HEK293 (cell line): ENCODE data around the gene DGCR2.
A peak's percentile ranks its signal among the peaks of the same experiment; 100 is the strongest.

Experiments
- CTCF ChIA-PET: fragments of 350-600 bp; formaldehyde crosslinking; extraction: SDS; loops from one replicate; lab custom pipeline; 2021; ENCODE audit warnings: antibody characterized with exemption; lab: Yijun Ruan, JAX
- POLR2A ChIA-PET: fragments of 300-600 bp; formaldehyde crosslinking; extraction: SDS; loops from one replicate; lab custom pipeline; 2020; ENCODE audit warnings: antibody characterized with exemption, inconsistent platforms; lab: Yijun Ruan, JAX
- H3K27ac ChIP-seq: fragments of 200-500 bp; sonication (Bioruptor generic); 2 replicates; pipeline ENCODE4 v1.5.1; 2014; ENCODE audit warnings: low read depth, low read length, control low read depth, inconsistent platforms; ENCODE audit errors: extremely low read depth
- H3K36me3 ChIP-seq, 2 experiments: fragments of 200-500 bp in 1 of 2; sonication (Bioruptor generic) in 1 of 2; 1 replicate in 1 of 2; 2 replicates in 1 of 2; pipeline ENCODE4 v1.5.1; 2014 to 2017; ENCODE audit warnings: inconsistent platforms in 2 of 2, low read length in 2 of 2; ENCODE audit not compliant: control insufficient read depth in 2 of 2, insufficient read depth in 1 of 2
- H3K4me1 ChIP-seq: fragments of 200-500 bp; sonication (Bioruptor generic); 2 replicates; pipeline ENCODE4 v1.5.1; 2014; ENCODE audit warnings: mild to moderate bottlenecking, low read length, inconsistent platforms; ENCODE audit not compliant: control insufficient read depth, insufficient read depth
- H3K4me3 ChIP-seq: 2 replicates; pipeline ENCODE4 v1.5.1; 2011; ENCODE audit warnings: low read depth, mild to moderate bottlenecking, control low read depth, low read length, moderate library complexity
- H3K9me3 ChIP-seq: fragments of 200-500 bp; sonication (Bioruptor generic); 2 replicates; pipeline ENCODE4 v1.5.1; 2014; ENCODE audit warnings: low read depth, low read length, inconsistent platforms; ENCODE audit not compliant: control insufficient read depth, insufficient read depth
- EGR2 ChIP-seq: fragments of 450-650 bp; formaldehyde crosslinking; IDR thresholded peaks from 2 replicates; pipeline ENCODE4 v1.5.1; 2016; ENCODE audit warnings: low read depth, missing biosample characterization, missing genetic modification characterization
- PRDM1 ChIP-seq: fragments of 450-650 bp; formaldehyde crosslinking; IDR thresholded peaks from 2 replicates; pipeline ENCODE4; 2016; ENCODE audit warnings: missing biosample characterization, missing genetic modification characterization
- PRDM4 ChIP-seq: fragments of 450-650 bp; formaldehyde crosslinking; IDR thresholded peaks from 2 replicates; pipeline ENCODE4 v1.5.1; 2017; ENCODE audit warnings: missing biosample characterization, missing genetic modification characterization
- ZFP37 ChIP-seq: fragments of 450-650 bp; formaldehyde crosslinking; IDR thresholded peaks from 2 replicates; pipeline ENCODE4 v1.5.1; 2016; ENCODE audit warnings: missing biosample characterization, missing genetic modification characterization
- ZNF133 ChIP-seq: fragments of 450-650 bp; formaldehyde crosslinking; IDR thresholded peaks from 2 replicates; pipeline ENCODE4 v1.5.1; 2016; ENCODE audit warnings: missing biosample characterization, missing genetic modification characterization
- ZNF24 ChIP-seq: fragments of 450-650 bp; formaldehyde crosslinking; IDR thresholded peaks from 2 replicates; pipeline ENCODE4 v1.5.1; 2016; ENCODE audit warnings: missing biosample characterization, missing genetic modification characterization
- ZNF354C ChIP-seq: fragments of 450-650 bp; formaldehyde crosslinking; IDR thresholded peaks from 2 replicates; pipeline ENCODE4 v1.5.1; 2016; ENCODE audit warnings: missing biosample characterization, missing genetic modification characterization, low read depth, borderline replicate concordance
- ZNF394 ChIP-seq: fragments of 450-650 bp; formaldehyde crosslinking; IDR thresholded peaks from 2 replicates; pipeline ENCODE4 v1.5.1; 2016; ENCODE audit warnings: missing biosample characterization, missing genetic modification characterization, mild to moderate bottlenecking, moderate library complexity, borderline replicate concordance
- ZNF560 ChIP-seq: fragments of 450-650 bp; formaldehyde crosslinking; IDR thresholded peaks from 2 replicates; pipeline ENCODE4 v1.5.1; 2017; ENCODE audit warnings: missing biosample characterization, missing genetic modification characterization, borderline replicate concordance
- ZNF626 ChIP-seq: fragments of 450-650 bp; sonication (Bioruptor Pico); formaldehyde crosslinking; IDR thresholded peaks from 2 replicates; pipeline ENCODE4 v1.5.1; 2018; ENCODE audit warnings: missing biosample characterization, missing genetic modification characterization, inconsistent platforms
- ZNF792 ChIP-seq: fragments of 450-650 bp; formaldehyde crosslinking; IDR thresholded peaks from 2 replicates; pipeline ENCODE4 v1.5.1; 2016; ENCODE audit warnings: missing biosample characterization, missing genetic modification characterization

DGCR2 gene

GRCh38 chr22:19046287-19046686 is 75.9 kb downstream of the DGCR2 start:
- peaks cover 6 to 90% of the 10 kb centered on the region in 2 experiments; a peak in 2 of 3 replicates for H3K36me3 ChIP-seq
- no peaks in the 10 kb centered on the region for H3K4me1 ChIP-seq
- TF ChIP-seq ZNF24 (tag by site-specific recombination) (no peak), ZNF560 (tag by site-specific recombination) (no peak), ZNF354C (tag by site-specific recombination) (no peak), ZNF626 (tag by site-specific recombination) (no peak)
- no peak overlapping the region for H3K27ac ChIP-seq
- H3K4me3 ChIP-seq = no peak overlapping the region
- CTCF ChIA-PET = interaction anchor here (0.7 to 1.4 kb wide), 2 partner anchors 10 to 55 kb away, joined by 3 to 6 read pairs; no protein-coding TSS in a partner anchor
- no peaks in the 10 kb centered on the region for H3K9me3 ChIP-seq
- POLR2A ChIA-PET = no interaction called here

GRCh38 chr22:19045094-19045493 is 77.1 kb downstream of the DGCR2 start:
- Histone ChIP-seq H3K4me1 (no peaks in the 10 kb centered on the region), H3K36me3 (peaks cover 6 to 94% of the 10 kb centered on the region in 2 experiments; a peak in 2 of 3 replicates), H3K27ac (no peak overlapping the region), H3K4me3 (no peak overlapping the region), H3K9me3 (no peaks in the 10 kb centered on the region)
- POLR2A ChIA-PET = no interaction called here
- no peak for TF ChIP-seq ZNF133 (tag by site-specific recombination)
- no peak for TF ChIP-seq ZFP37
- no peak for TF ChIP-seq ZNF394 (tag by site-specific recombination)
- CTCF ChIA-PET = interaction anchor here (1.6 kb wide), 1 partner anchor 41 kb away, joined by 3 read pairs; no protein-coding TSS in a partner anchor

- Histone ChIP-seq H3K27ac (no peak overlapping the region), H3K36me3 (peaks cover 6 to 97% of the 10 kb centered on the region in 2 experiments; a peak in 2 of 3 replicates), H3K4me1 (no peaks in the 10 kb centered on the region), H3K9me3 (no peaks in the 10 kb centered on the region), H3K4me3 (no peak overlapping the region)
- TF ChIP-seq ZNF792 (tag by site-specific recombination) (no peak), PRDM4 (tag by site-specific recombination) (0 out of 2 replicates have a peak, but pooled peaks have one; percentile 39)
- ChIA-PET CTCF (interaction anchor here (0.9 to 1.6 kb wide), 2 partner anchors 41 to 60 kb away, joined by 3 read pairs; no protein-coding TSS in a partner anchor), POLR2A (interaction anchor here (0.7 kb wide), 1 partner anchor 134 kb away, joined by 3 read pairs; the partner anchor contains the start of gene SLC25A1)
Observed at GRCh38 chr22:19044381-19044780, 77.8 kb downstream of the DGCR2 start.

- TF ChIP-seq EGR2 (tag by site-specific recombination) = peak; percentile 32; the same call in 1 of the 2 replicates
- TF ChIP-seq PRDM1 = no peak
- ChIA-PET CTCF (interaction anchor here (0.5 to 1.6 kb wide), 5 partner anchors 27 to 61 kb away, joined by 3 to 5 read pairs (median 3); no protein-coding TSS in a partner anchor), POLR2A (interaction anchor here (0.5 to 1.0 kb wide), 3 partner anchors 9 to 416 kb away, joined by 3 to 7 read pairs (median 3); partner anchors contain the start of gene SLC25A1)
- peaks cover 6 to 97% of the 10 kb centered on the region in 2 experiments; a peak in 2 of 3 replicates for H3K36me3 ChIP-seq
- H3K27ac ChIP-seq = no peak overlapping the region
- H3K4me1 ChIP-seq = no peaks in the 10 kb centered on the region
- H3K4me3 ChIP-seq = no peak overlapping the region
- no peaks in the 10 kb centered on the region for H3K9me3 ChIP-seq
Observed at GRCh38 chr22:19043121-19044085, 78.8 kb downstream of the DGCR2 start.
